B cell (primary cell): ENCODE measurements around the gene PSMD12. TPM values are rescaled to one million over a fixed set of nuclear protein-coding genes. Genes with fewer than 3 reads are reported as not detected.
A peak's percentile ranks its signal among the peaks of the same experiment; 100 is the strongest.

Experiments
- ATAC-seq: fragments of 200-7000 bp; cut with Tn5 transposase; one replicate; pipeline ENCODE4 v1.10.0; 2021; ENCODE audit warnings: low read depth, mild to moderate bottlenecking, moderate number of reproducible peaks, moderate library complexity
- CTCF ChIA-PET: fragments of 350-600 bp; sonication (Branson Sonifier 250); formaldehyde crosslinking; loops from one replicate; lab custom pipeline; 2021; ENCODE audit warnings: antibody characterized with exemption, inconsistent platforms; lab: Charles Lee
- POLR2A ChIA-PET: fragments of 350-600 bp; sonication (Branson Sonifier 250); formaldehyde crosslinking; loops from one replicate; lab custom pipeline; 2021; ENCODE audit warnings: antibody characterized with exemption; lab: Charles Lee
- DNase-seq: peaks from one replicate; pipeline ENCODE4 v3.0.0; 2013
- H2AFZ ChIP-seq: 2 replicates; pipeline ENCODE4 v1.6.1; 2012; ENCODE audit warnings: mild to moderate bottlenecking, low read depth, low read length; ENCODE audit not compliant: insufficient read depth, poor library complexity, severe bottlenecking
- H3K27ac ChIP-seq, 2 donors: 1 replicate in 1 of 2; 2 replicates in 1 of 2; pipeline ENCODE4 v1.5.1; 2012 to 2013; ENCODE audit warnings: low read length in 2 of 2, mild to moderate bottlenecking in 2 of 2, moderate library complexity in 1 of 2
- H3K27me3 ChIP-seq, 4 experiments: fragments of 200-600 bp in 1 of 4; sonication (generic) in 1 of 4; replicated peaks in 1 of 4; 1 replicate in 2 of 4; 2 replicates in 2 of 4; pipeline versions ENCODE4 v1.6.1 to v1.7.0; 2013 to 2016; ENCODE audit warnings: low read length in 3 of 4, mild to moderate bottlenecking in 2 of 4, mixed read lengths in 1 of 4, moderate library complexity in 1 of 4; ENCODE audit not compliant: insufficient read depth in 4 of 4, control insufficient read depth in 3 of 4; ENCODE audit errors: control extremely low read depth in 1 of 4
- H3K36me3 ChIP-seq, 2 experiments: replicated peaks in 1 of 2; 1 replicate in 1 of 2; 2 replicates in 1 of 2; pipeline versions ENCODE4 v1.6.1 to v1.7.1; 2013; ENCODE audit warnings: low read length in 1 of 2; ENCODE audit not compliant: insufficient read depth in 2 of 2, control insufficient read depth in 1 of 2; ENCODE audit errors: control extremely low read depth in 1 of 2, extremely low read depth in 1 of 2
- H3K4me1 ChIP-seq, 2 donors: fragments of 200-600 bp in 1 of 2; sonication (generic) in 1 of 2; 1 replicate in 1 of 2; 2 replicates in 1 of 2; pipeline versions ENCODE4 v1.5.1 to v1.6.1; 2013 to 2017; ENCODE audit warnings: low read length in 2 of 2; ENCODE audit not compliant: control insufficient read depth in 2 of 2, insufficient read depth in 2 of 2
- H3K4me2 ChIP-seq: replicated peaks from 2 replicates; pipeline ENCODE3; 2012; ENCODE audit warnings: mild to moderate bottlenecking, low read depth, low read length; ENCODE audit not compliant: poor library complexity, severe bottlenecking
- H3K4me3 ChIP-seq, 5 experiments: fragments of 200-600 bp in 1 of 5; sonication (generic) in 1 of 5; 1 replicate in 3 of 5; 2 replicates in 2 of 5; pipeline versions ENCODE4 v1.5.1 to v1.7.0; 2011 to 2016; ENCODE audit warnings: low read length in 4 of 5, mild to moderate bottlenecking in 4 of 5, low read depth in 2 of 5, control low read depth in 1 of 5, moderate library complexity in 1 of 5; ENCODE audit not compliant: insufficient read depth in 1 of 5; ENCODE audit errors: control extremely low read depth in 1 of 5, extremely low read depth in 1 of 5
- H3K79me2 ChIP-seq: fragments of 200-600 bp; sonication (generic); one replicate; pipeline ENCODE4 v1.6.0; 2016; ENCODE audit warnings: low read length; ENCODE audit not compliant: control insufficient read depth, insufficient read depth
- H3K9ac ChIP-seq: fragments of 200-600 bp; sonication (generic); 2 replicates; pipeline ENCODE4 v1.6.1; 2017; ENCODE audit warnings: mild to moderate bottlenecking, low read length, moderate library complexity
- H3K9me3 ChIP-seq, 3 donors: one replicate each; pipeline versions ENCODE4 v1.6.1 to v1.7.1; 2013; ENCODE audit warnings: low read length in 2 of 3; ENCODE audit not compliant: control insufficient read depth in 2 of 3, insufficient read depth in 1 of 3; ENCODE audit errors: control extremely low read depth in 1 of 3
- H4K20me1 ChIP-seq: 2 replicates; pipeline ENCODE4 v1.6.0; 2012; ENCODE audit warnings: mild to moderate bottlenecking, low read length; ENCODE audit not compliant: insufficient read depth, control insufficient read depth, poor library complexity, severe bottlenecking
- H3K27ac Mint-ChIP-seq: one replicate; pipeline ENCODE4 v1.8.0; 2021; ENCODE audit warnings: mixed read lengths
- H3K27me3 Mint-ChIP-seq: one replicate; pipeline ENCODE4 v1.8.0; 2021; ENCODE audit warnings: mixed read lengths
- H3K4me1 Mint-ChIP-seq: one replicate; pipeline ENCODE4 v1.8.0; 2021; ENCODE audit warnings: mixed read lengths
- H3K4me3 Mint-ChIP-seq: one replicate; pipeline ENCODE4 v1.8.0; 2021; ENCODE audit warnings: mixed read lengths
- H3K9me3 Mint-ChIP-seq: one replicate; pipeline ENCODE4 v1.8.0; 2022; ENCODE audit warnings: mixed read lengths; ENCODE audit not compliant: insufficient read depth
- EZH2 ChIP-seq: IDR thresholded peaks from 2 replicates; pipeline ENCODE4 v1.6.1; 2012; ENCODE audit warnings: borderline replicate concordance, low read depth, mild to moderate bottlenecking, moderate library complexity, low read length; ENCODE audit not compliant: insufficient read depth, poor library complexity, severe bottlenecking
- WGBS: methylation state at CpG from one replicate; pipeline ENCODE4 v1.1.5; 2013; ENCODE audit warnings: missing lambda C conversion rate; ENCODE audit not compliant: insufficient coverage; 5-methylcytosine and 5-hydroxymethylcytosine counted together
- intact Hi-C: fragments of 100-400 bp; cut with micrococcal nuclease; formaldehyde crosslinking; loops from one replicate; pipeline ENCODE4 v1.10.0; 2022
- polyA plus RNA-seq: library from polyadenylated mRNA; depleted of rRNA; stranded (reverse); fragments of >200 nt; gene quantifications from 2 replicates; pipeline ENCODE4 v1.2.3, GENCODE V29; 2012
- total RNA-seq, 2 donors: library from RNA; stranded (reverse); fragments of 120-200 nt in 1 of 2; gene quantifications; 1 replicate in 1 of 2; 2 replicates in 1 of 2; pipeline versions ENCODE4 v1.2.3 to v1.2.4, GENCODE V29; 2013 to 2022
- TF ChIP-seq, protein P1 (sequence below): fragments of 200-600 bp; IDR thresholded peaks from one replicate; pipeline ENCODE4 v1.8.0; 2022; ENCODE audit warnings: antibody characterized with exemption, mild to moderate bottlenecking

Gene PSMD12
- total and polyA plus RNA-seq, 2 donors (not counting 1 experiment from before 2014, with no cell fraction given) = 6.4 to 36.7 TPM

DNA sequence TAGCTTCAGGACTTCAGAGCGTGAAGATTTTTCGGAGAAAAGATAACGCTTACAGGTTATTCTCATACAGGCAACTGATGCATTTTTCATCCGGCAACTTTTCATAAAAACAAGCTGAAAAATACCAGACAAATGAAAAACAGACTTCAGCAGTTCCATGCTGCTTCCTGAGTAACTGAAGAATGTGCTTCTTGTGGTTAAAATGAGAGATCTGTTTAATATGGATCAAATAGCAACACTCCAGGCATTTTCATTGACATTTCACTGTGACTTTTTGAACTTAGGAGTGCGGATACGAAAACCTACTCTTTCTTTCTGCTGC, 10.0 kb upstream of the PSMD12 start:
- Histone ChIP-seq H2AFZ (peak overlapping the region; percentile 97), H4K20me1 (no peaks in the 10 kb centered on the region), H3K27ac (peak overlapping the region in 1 of 2 donors; percentile 47), H3K4me2 (peak overlapping the region; percentile 81), H3K9ac (peak overlapping the region; percentile 85), H3K36me3 (no peaks in the 10 kb centered on the region), H3K79me2 (no peaks in the 10 kb centered on the region), H3K4me1 (peaks cover 25 to 30% of the 10 kb centered on the region in 2 donors), H3K9me3 (no peaks in the 10 kb centered on the region), H3K27me3 (no peaks in the 10 kb centered on the region), H3K4me3 (peak overlapping the region in 4 of 5 experiments; percentile 83 to 90 (median 86))
- no peak for DNase-seq
- no peak for TF ChIP-seq EZH2
- TF ChIP-seq, protein P1, sequence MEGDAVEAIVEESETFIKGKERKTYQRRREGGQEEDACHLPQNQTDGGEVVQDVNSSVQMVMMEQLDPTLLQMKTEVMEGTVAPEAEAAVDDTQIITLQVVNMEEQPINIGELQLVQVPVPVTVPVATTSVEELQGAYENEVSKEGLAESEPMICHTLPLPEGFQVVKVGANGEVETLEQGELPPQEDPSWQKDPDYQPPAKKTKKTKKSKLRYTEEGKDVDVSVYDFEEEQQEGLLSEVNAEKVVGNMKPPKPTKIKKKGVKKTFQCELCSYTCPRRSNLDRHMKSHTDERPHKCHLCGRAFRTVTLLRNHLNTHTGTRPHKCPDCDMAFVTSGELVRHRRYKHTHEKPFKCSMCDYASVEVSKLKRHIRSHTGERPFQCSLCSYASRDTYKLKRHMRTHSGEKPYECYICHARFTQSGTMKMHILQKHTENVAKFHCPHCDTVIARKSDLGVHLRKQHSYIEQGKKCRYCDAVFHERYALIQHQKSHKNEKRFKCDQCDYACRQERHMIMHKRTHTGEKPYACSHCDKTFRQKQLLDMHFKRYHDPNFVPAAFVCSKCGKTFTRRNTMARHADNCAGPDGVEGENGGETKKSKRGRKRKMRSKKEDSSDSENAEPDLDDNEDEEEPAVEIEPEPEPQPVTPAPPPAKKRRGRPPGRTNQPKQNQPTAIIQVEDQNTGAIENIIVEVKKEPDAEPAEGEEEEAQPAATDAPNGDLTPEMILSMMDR = no peak
- H3K9me3 Mint-ChIP-seq = peaks cover 3% of the 10 kb centered on the region
- POLR2A ChIA-PET = interaction anchor here (0.6 kb wide), 1 partner anchor 337 kb away, joined by 3 read pairs; no protein-coding TSS in a partner anchor
- peaks cover 24% of the 10 kb centered on the region for H3K4me1 Mint-ChIP-seq
- WGBS = 0% methylated on average over 2 of the region's 6 CpGs
- ATAC-seq = no peak
- peak overlapping the region; percentile 94 for H3K4me3 Mint-ChIP-seq
- CTCF ChIA-PET = interaction anchor here (0.5 to 10.8 kb wide), 9 partner anchors 11 to 1118 kb away, joined by 3 to 178 read pairs (median 11); partner anchors contain the start of genes NOL11 and PSMD12
- peak overlapping the region; percentile 71 for H3K27ac Mint-ChIP-seq
- no peaks in the 10 kb centered on the region for H3K27me3 Mint-ChIP-seq
- intact Hi-C loops = loop anchor here (2.0 to 10.0 kb wide), 3 partner anchors 338 to 1951 kb away; partner anchors contain the start of genes ABCA5, NOL11 and PRKAR1A

DNA sequence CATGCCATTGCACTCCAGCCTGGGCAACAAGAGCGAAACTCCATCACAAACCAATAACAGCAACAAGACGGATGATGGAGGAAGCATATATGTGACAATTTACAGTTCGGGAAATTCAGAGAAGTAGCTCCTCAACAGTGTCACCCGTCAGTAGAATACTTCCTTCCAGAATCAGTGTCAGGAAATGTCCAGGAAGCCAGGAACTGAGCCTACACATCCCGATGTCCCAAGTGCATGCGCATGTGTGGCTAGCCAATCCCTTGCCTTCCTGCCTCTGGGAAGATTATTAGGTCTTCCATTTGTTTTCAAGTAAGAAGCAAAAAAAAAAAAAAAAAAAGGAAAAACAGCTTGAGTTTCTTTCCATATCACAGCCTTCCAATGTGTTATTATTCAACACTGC, 9.3 kb upstream of the PSMD12 start:
- H4K20me1 ChIP-seq = no peaks in the 10 kb centered on the region
- no peaks in the 10 kb centered on the region for H3K9me3 ChIP-seq
- no peak overlapping the region for H3K9ac ChIP-seq
- no peaks in the 10 kb centered on the region for H3K36me3 ChIP-seq
- WGBS = 96% methylated on average over 3 of the region's 6 CpGs
- Mint-ChIP-seq H3K27me3 (no peaks in the 10 kb centered on the region), H3K4me1 (peaks cover 24% of the 10 kb centered on the region), H3K27ac (no peak overlapping the region), H3K4me3 (peak overlapping the region; percentile 94), H3K9me3 (peaks cover 3% of the 10 kb centered on the region)
- ATAC-seq = no peak
- no peaks in the 10 kb centered on the region for H3K27me3 ChIP-seq
- H2AFZ ChIP-seq = no peak overlapping the region
- peaks cover 25 to 30% of the 10 kb centered on the region in 2 donors for H3K4me1 ChIP-seq
- intact Hi-C loops = loop anchor here (2.0 to 10.0 kb wide), 3 partner anchors 339 to 1952 kb away; partner anchors contain the start of genes ABCA5, NOL11 and PRKAR1A
- no peak overlapping the region for H3K4me2 ChIP-seq
- no peaks in the 10 kb centered on the region for H3K79me2 ChIP-seq
- ChIA-PET CTCF (interaction anchor here (0.7 to 10.8 kb wide), 14 partner anchors 10 to 1119 kb away, joined by 3 to 178 read pairs (median 4); partner anchors contain the start of genes NOL11 and PSMD12), POLR2A (interaction anchor here (0.6 kb wide), 1 partner anchor 337 kb away, joined by 3 read pairs; no protein-coding TSS in a partner anchor)
- H3K4me3 ChIP-seq = no peak overlapping the region
- no peak overlapping the region for H3K27ac ChIP-seq
- no peak for DNase-seq
- no peak for TF ChIP-seq EZH2
- TF ChIP-seq, protein P1 = no peak
